NCI-H82 treated with DMSO at 0.1 percent for 48 hours (cell line): ENCODE data around the gene FRAS1.
"Not testable (repeated sequence)": the region's sequence is repeated elsewhere in the genome, so short reads cannot be mapped to it uniquely, and the experiment has no call there.

Source experiments
- DNase-seq: peaks from one replicate; lab custom pipeline; 2025; ENCODE audit not compliant: unreplicated experiment; lab: John Stamatoyannopoulos, UW

Gene FRAS1

GRCh38 chr4:78099058-78099457 lies 41.9 kb downstream of the FRAS1 start:
- DNase-seq = no peak

- no peak for DNase-seq
Measured at GRCh38 chr4:78100060-78100459, 42.9 kb downstream of the FRAS1 start.

- DNase-seq = no peak
Measured at GRCh38 chr4:78119698-78120097, 62.6 kb downstream of the FRAS1 start.

DNA sequence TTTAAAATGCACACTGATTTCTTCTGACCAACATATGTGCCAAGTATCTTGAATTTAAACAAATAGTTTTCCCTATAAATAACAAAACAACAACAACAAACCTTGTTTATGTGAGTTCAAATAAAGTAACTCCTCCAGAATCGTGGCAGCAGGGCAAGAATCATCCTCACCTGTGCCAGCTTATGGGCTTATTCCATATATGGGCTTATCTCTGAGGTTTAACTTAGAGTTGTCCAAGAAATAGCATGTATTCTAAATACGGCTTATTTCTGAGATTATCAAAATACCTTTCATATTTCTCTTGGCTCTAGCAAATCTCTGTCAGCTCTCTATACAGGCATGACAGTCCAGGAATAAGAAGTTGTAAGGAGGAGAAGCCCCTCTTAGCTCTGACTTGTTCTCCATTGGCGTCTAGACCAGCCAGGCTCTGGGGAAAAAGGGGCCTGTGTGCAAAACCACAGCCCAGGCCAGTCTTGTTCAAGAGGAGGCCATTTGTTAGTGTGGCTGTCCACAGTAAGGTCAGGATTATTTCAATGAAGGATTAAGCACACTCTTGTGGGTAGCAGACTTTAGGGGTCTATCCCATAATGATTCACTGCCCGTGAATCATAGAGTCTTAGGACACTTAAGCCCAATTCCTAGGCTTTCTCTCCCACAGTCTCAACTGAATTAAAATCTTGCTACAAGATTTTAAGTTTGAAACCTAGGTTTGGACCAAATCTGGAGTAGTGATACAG lies 63.2 kb downstream of the FRAS1 start:
- DNase-seq = no peak

GRCh38 chr4:78121338-78121904 lies 64.3 kb downstream of the FRAS1 start:
- no peak for DNase-seq

- DNase-seq = not testable (repeated sequence)
Measured at GRCh38 chr4:78125834-78126331, 68.8 kb downstream of the FRAS1 start.

GRCh38 chr4:78129383-78130108 lies 72.4 kb downstream of the FRAS1 start:
- no peak for DNase-seq

DNA sequence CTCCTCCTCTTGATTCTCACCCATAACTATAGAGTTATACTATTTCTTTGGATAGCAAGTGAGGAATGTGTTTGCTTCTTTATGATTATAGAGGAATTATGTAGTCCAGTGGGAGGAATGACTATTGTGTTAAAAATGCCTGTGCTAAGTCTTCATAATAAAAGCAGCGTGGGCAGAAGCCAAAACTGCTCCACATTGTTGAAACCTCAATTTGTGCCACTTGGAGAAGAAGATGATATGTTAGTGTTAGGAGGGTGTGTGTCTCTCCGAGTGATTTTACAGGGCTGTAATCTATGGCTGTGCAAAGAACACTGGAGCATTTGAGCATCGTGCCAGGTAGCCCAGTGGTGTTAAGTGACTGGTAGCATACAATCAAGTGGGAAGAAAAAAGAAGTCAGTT lies 74.3 kb downstream of the FRAS1 start:
- DNase-seq = no peak

- DNase-seq = peak; percentile 90
Measured at GRCh38 chr4:78136109-78137081, 79.3 kb downstream of the FRAS1 start.

- DNase-seq = no peak
Measured at GRCh38 chr4:78137532-78137931, 80.4 kb downstream of the FRAS1 start.

DNA sequence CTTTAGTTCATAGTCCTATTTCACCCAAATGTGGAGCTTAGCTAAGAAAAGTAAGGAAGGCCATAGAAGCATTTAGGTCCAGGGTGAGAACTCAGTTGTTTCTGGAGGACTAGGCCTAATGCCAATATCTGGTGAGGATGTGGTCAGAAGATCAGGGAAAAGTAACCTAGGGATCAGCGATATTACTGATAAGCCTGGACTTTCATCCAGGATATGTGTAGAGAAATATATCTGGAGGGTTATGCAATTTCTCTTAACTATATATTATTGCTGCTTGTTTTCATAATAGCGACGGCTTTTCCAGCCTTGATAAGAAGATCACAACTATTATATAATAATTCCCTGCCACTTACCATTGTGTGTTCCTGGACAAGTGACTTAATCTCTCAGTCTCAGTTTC lies 81.1 kb downstream of the FRAS1 start:
- DNase-seq = no peak

DNA sequence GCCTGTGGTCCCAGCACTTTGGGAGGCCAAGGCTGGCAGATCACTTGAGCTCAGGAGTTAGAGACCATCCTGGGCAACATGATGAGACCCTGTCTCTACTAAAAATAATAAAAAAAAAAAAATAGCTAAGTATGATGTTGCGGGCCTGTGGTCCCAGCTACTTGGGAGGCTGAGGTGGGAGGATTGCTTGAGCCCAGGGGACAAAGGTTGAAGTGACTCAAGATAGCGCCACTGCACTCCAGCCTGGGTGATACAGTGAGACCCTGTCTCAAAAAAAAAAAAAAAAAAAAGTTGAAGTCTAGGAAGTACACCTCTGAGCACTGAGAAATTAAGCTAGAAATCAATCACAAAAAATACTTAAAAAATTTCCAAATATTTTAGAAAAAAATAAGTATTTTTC lies 86.5 kb downstream of the FRAS1 start:
- DNase-seq = no peak

DNA sequence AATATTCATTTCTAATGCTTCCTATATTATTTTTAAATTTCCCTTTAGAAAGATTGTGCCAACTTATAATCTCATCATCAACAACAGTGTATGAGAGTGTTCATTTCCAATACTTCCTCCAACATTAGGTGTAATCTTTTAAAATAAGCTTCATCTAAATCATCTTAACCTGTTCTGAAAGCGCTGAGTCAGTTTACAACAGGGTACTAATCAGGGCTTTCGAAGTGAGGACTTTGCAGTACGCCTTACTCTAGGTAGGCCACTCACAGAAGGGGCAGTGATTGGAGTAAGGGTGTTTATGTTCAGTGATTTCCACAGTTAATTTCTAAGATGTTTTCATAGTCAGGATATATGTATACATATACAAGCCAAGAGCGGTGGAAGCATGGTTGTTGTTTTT lies 87.9 kb downstream of the FRAS1 start:
- DNase-seq = no peak

DNA sequence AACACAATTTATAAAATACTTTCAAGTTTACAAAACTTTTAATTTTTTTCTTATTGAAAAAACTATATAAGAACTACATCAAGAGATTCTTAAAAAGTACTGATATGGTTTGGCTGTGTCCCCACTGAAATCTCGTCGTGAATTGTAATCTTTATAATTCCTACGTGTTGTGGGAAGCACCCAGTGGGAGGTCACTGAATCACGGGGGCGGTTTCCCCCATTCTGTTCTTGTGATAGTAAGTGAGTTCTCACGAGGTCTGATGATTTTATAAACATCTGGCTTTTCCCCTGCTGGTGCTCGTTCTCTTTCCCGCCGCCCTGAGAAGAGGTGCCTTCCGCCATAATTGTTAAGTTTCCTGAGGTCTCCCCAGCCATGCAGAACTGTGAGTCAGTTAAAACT lies 88.5 kb downstream of the FRAS1 start:
- no peak for DNase-seq

- no peak for DNase-seq
Measured at GRCh38 chr4:78149751-78150542, 92.8 kb downstream of the FRAS1 start.

GRCh38 chr4:78150543-78150864 lies 93.4 kb downstream of the FRAS1 start:
- DNase-seq = no peak

DNA sequence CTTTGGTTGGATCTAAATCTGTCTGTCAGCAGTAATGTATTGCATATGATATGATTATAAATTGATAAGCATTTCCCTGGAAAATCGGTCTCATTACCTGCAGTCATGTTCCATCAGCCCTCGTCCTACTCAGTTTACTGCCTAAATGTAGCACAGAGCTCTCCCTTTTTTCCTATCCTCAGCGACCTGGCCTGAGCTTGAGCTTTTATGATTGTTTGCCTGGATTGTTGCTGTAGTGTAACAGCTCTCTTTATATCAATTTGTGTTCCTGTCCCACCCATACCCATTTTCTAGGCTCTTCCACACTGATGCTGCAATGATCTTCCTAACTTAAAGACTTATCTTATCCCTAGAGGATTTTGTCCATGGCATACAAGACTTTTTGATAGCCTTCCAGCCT lies 95.7 kb downstream of the FRAS1 start:
- no peak for DNase-seq

GRCh38 chr4:78154972-78155590 lies 98.0 kb downstream of the FRAS1 start:
- no peak for DNase-seq

- no peak for DNase-seq
Measured at GRCh38 chr4:78155616-78156105, 98.5 kb downstream of the FRAS1 start.

DNA sequence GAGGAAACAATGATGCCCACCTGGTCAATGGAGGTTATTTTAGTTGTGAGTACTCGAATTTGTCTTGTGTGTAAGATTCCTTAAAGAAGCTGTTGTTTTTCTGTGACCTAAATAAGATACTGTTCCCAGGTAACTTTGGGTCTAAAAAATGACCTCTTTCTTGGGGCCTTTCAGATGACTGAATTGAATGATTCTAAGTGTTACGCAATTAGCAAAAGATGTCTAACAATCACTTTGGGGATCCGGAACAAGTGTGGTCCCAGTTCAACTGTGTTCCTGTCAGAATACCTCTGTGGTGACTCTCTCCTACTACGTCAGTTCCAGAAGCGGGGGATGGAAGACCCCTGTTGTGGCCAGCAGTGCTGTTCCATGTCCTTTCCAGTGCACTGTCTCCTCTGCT lies 99.4 kb downstream of the FRAS1 start:
- DNase-seq = no peak
